Uterus (tissue), 2 donors: Measurements from ENCODE around the gene FOSL2.

Experiments used
- CTCF ChIP-seq, 4 experiments: fragments of 200-600 bp in 2 of 4; fragments of 450-650 bp in 2 of 4; sonication (generic) in 2 of 4; IDR thresholded peaks; one replicate each; pipeline ENCODE4 v1.5.1; 2016 to 2019; ENCODE audit warnings: antibody characterized with exemption in 4 of 4, mild to moderate bottlenecking in 2 of 4, moderate library complexity in 1 of 4
- POLR2A ChIP-seq, 2 donors: fragments of 450-650 bp; IDR thresholded peaks; one replicate each; pipeline ENCODE4 v1.6.1; 2016; ENCODE audit warnings: antibody characterized with exemption in 2 of 2, mild to moderate bottlenecking in 1 of 2, moderate library complexity in 1 of 2

- peak in 2 of 4 experiments; percentile 15 to 54 for TF ChIP-seq CTCF (IDR thresholded peaks at IDR 0.05)
- TF ChIP-seq POLR2A (IDR thresholded peaks at IDR 0.05) = peak; percentile 24 to 79
Observed at GRCh38 chr2:28390241-28390745, 2.4 kb upstream of the FOSL2 start.
